ENCODE measurements around the gene THBS2.
"Not testable (repeated sequence)": the region's sequence is repeated elsewhere in the genome, so short reads cannot be mapped to it uniquely, and the experiment has no call there.

THBS2 gene

GRCh38 chr6:169196279-169196678 lies 57.4 kb downstream of the THBS2 start:
- not testable (repeated sequence) for DNase-seq (ENCODE audit: low read depth); H3K4me3 ChIP-seq (ENCODE audit: low read depth, low read length)

- H3K4me3 ChIP-seq (ENCODE audit: low read depth, low read length): no peak overlapping the region
- no peak for DNase-seq (ENCODE audit: low read depth)
Measured at GRCh38 chr6:169194737-169195136, 58.9 kb downstream of the THBS2 start.

GRCh38 chr6:169190970-169191369 lies 62.7 kb downstream of the THBS2 start:
- H3K4me3 ChIP-seq (ENCODE audit: low read depth, low read length): no peak overlapping the region
- DNase-seq (ENCODE audit: low read depth): no peak

- peak; percentile 64 for DNase-seq (ENCODE audit: low read depth)
- no peak overlapping the region for H3K4me3 ChIP-seq (ENCODE audit: low read depth, low read length)
Measured at GRCh38 chr6:169190144-169190584, 63.5 kb downstream of the THBS2 start.

GRCh38 chr6:169189686-169190085 lies 64.0 kb downstream of the THBS2 start:
- H3K4me3 ChIP-seq (ENCODE audit: low read depth, low read length): no peak overlapping the region
- DNase-seq (ENCODE audit: low read depth): no peak

- H3K4me3 ChIP-seq (ENCODE audit: low read depth, low read length): no peak overlapping the region
- no peak for DNase-seq (ENCODE audit: low read depth)
Measured at GRCh38 chr6:169189182-169189581, 64.5 kb downstream of the THBS2 start.

- peak; percentile 88 for DNase-seq (ENCODE audit: low read depth)
- no peak overlapping the region for H3K4me3 ChIP-seq (ENCODE audit: low read depth, low read length)
Measured at GRCh38 chr6:169188475-169188874, 65.2 kb downstream of the THBS2 start.

- H3K4me3 ChIP-seq (ENCODE audit: low read depth, low read length): no peak overlapping the region
- DNase-seq (ENCODE audit: low read depth): no peak
Measured at GRCh38 chr6:169188051-169188470, 65.6 kb downstream of the THBS2 start.

- H3K4me3 ChIP-seq (ENCODE audit: low read depth, low read length): no peak overlapping the region
- no peak for DNase-seq (ENCODE audit: low read depth)
Measured at GRCh38 chr6:169186496-169187169, 67.0 kb downstream of the THBS2 start.

GRCh38 chr6:169185692-169186485 lies 67.8 kb downstream of the THBS2 start:
- no peak for DNase-seq (ENCODE audit: low read depth)
- no peak overlapping the region for H3K4me3 ChIP-seq (ENCODE audit: low read depth, low read length)

- H3K4me3 ChIP-seq (ENCODE audit: low read depth, low read length): no peak overlapping the region
- no peak for DNase-seq (ENCODE audit: low read depth)
Measured at GRCh38 chr6:169185011-169185521, 68.6 kb downstream of the THBS2 start.

GRCh38 chr6:169184419-169184818 lies 69.2 kb downstream of the THBS2 start:
- no peak for DNase-seq (ENCODE audit: low read depth)
- no peak overlapping the region for H3K4me3 ChIP-seq (ENCODE audit: low read depth, low read length)

GRCh38 chr6:169183233-169183632 lies 70.4 kb downstream of the THBS2 start:
- H3K4me3 ChIP-seq (ENCODE audit: low read depth, low read length): no peak overlapping the region
- no peak for DNase-seq (ENCODE audit: low read depth)

GRCh38 chr6:169179831-169180230 lies 73.8 kb downstream of the THBS2 start:
- DNase-seq (ENCODE audit: low read depth); H3K4me3 ChIP-seq (ENCODE audit: low read depth, low read length): not testable (repeated sequence)

GRCh38 chr6:169177516-169178166 lies 76.0 kb downstream of the THBS2 start:
- DNase-seq (ENCODE audit: low read depth): no peak
- H3K4me3 ChIP-seq (ENCODE audit: low read depth, low read length): no peak overlapping the region

- no peak overlapping the region for H3K4me3 ChIP-seq (ENCODE audit: low read depth, low read length)
- no peak for DNase-seq (ENCODE audit: low read depth)
Measured at GRCh38 chr6:169176361-169176991, 77.2 kb downstream of the THBS2 start.

- H3K4me3 ChIP-seq (ENCODE audit: low read depth, low read length): no peak overlapping the region
- no peak for DNase-seq (ENCODE audit: low read depth)
Measured at GRCh38 chr6:169175360-169175887, 78.2 kb downstream of the THBS2 start.

- no peak overlapping the region for H3K4me3 ChIP-seq (ENCODE audit: low read depth, low read length)
- DNase-seq (ENCODE audit: low read depth): no peak
Measured at GRCh38 chr6:169174516-169175359, 78.9 kb downstream of the THBS2 start.
